Stomach (tissue), 9 donors: ENCODE results near the gene CHST11. TPM values are rescaled to one million over a fixed set of nuclear protein-coding genes. Genes with fewer than 3 reads are reported as not detected.
A peak's percentile ranks its signal among the peaks of the same experiment; 100 is the strongest.

Experiments
- DNase-seq, 2 donors: peaks; one replicate each; pipeline versions ENCODE4 v3.0.0 to v3.0.0-alpha.2; 2013 to 2019
- H3K27ac ChIP-seq, 5 donors: fragments of 200-600 bp in 4 of 5; sonication (generic) in 4 of 5; one replicate each; pipeline ENCODE4 v1.5.1; 2013 to 2019; ENCODE audit warnings: mild to moderate bottlenecking in 1 of 5, moderate library complexity in 1 of 5
- H3K27me3 ChIP-seq, 3 donors: fragments of 200-600 bp; sonication (generic); one replicate each; pipeline ENCODE4 v1.5.1; 2017 to 2019; ENCODE audit warnings: mixed run types in 1 of 3
- H3K36me3 ChIP-seq, 4 donors: fragments of 200-600 bp; sonication (generic); 1 replicate in 3 of 4; 2 replicates in 1 of 4; pipeline ENCODE4 v1.5.1; 2016 to 2019
- H3K4me1 ChIP-seq, 4 donors: fragments of 200-600 bp; sonication (generic); one replicate each; pipeline ENCODE4 v1.5.1; 2016 to 2019
- H3K4me3 ChIP-seq, 4 donors: fragments of 200-600 bp; sonication (generic) in 3 of 4; one replicate each; pipeline ENCODE4 v1.5.1; 2016 to 2019; ENCODE audit warnings: mild to moderate bottlenecking in 1 of 4
- H3K9me3 ChIP-seq, 4 donors: fragments of 200-600 bp; sonication (generic); one replicate each; pipeline ENCODE4 v1.5.1; 2016 to 2019
- EP300 ChIP-seq: sonication (generic); formaldehyde crosslinking; IDR thresholded peaks from one replicate; pipeline ENCODE4 v1.6.1; 2017; ENCODE audit warnings: antibody characterized with exemption
- POLR2A ChIP-seq, 4 donors: fragments of 450-650 bp; IDR thresholded peaks; one replicate each; pipeline ENCODE4 v1.6.1; 2016; ENCODE audit warnings: antibody characterized with exemption in 4 of 4, control low read depth in 2 of 4, mild to moderate bottlenecking in 1 of 4, moderate library complexity in 1 of 4
- POLR2AphosphoS5 ChIP-seq, 3 donors: sonication (generic); formaldehyde crosslinking; IDR thresholded peaks; one replicate each; pipeline ENCODE4 v1.6.1; 2016; ENCODE audit warnings: antibody characterized with exemption in 3 of 3
- WGBS, 5 donors: extraction: QIAGEN DNeasy Blood & Tissue Kit in 3 of 5; methylation state at CpG; one replicate each; pipeline versions ENCODE4 v1.1.5 to v1.1.7; 2013 to 2018; 5-methylcytosine and 5-hydroxymethylcytosine counted together
- intact Hi-C: fragments of 100-400 bp; cut with DNase I; formaldehyde crosslinking; loops from one replicate; pipeline ENCODE4 v1.15.1; 2023; ENCODE audit warnings: low total_unique reads
- polyA plus RNA-seq, 3 donors: library from polyadenylated mRNA; stranded (reverse); fragments of 200-250 nt; gene quantifications; one replicate each; pipeline ENCODE4 v1.2.3, GENCODE V29; 2013
- total RNA-seq, 5 donors: library from RNA; depleted of rRNA; stranded (reverse); fragments of >200 nt; gene quantifications; one replicate each; pipeline versions ENCODE4 v1.1.0 to v1.2.3, GENCODE V29; 2014 to 2016
- TF ChIP-seq, protein P1 (sequence below), 7 experiments: fragments of 450-650 bp in 4 of 7; fragments of 200-600 bp in 3 of 7; sonication (generic) in 3 of 7; IDR thresholded peaks; one replicate each; pipeline ENCODE4 v1.5.1; 2016 to 2019; ENCODE audit warnings: antibody characterized with exemption in 7 of 7, control low read depth in 2 of 7, mild to moderate bottlenecking in 1 of 7
- donor health status: healthy with polysubstance abuse.
- donor health status: Bipolar disorder and iron deficiency.
- donor health status: healthy.

The CHST11 gene
- total and polyA plus RNA-seq, 8 donors, result 2.3 to 192 (median 18.6) TPM

DNA sequence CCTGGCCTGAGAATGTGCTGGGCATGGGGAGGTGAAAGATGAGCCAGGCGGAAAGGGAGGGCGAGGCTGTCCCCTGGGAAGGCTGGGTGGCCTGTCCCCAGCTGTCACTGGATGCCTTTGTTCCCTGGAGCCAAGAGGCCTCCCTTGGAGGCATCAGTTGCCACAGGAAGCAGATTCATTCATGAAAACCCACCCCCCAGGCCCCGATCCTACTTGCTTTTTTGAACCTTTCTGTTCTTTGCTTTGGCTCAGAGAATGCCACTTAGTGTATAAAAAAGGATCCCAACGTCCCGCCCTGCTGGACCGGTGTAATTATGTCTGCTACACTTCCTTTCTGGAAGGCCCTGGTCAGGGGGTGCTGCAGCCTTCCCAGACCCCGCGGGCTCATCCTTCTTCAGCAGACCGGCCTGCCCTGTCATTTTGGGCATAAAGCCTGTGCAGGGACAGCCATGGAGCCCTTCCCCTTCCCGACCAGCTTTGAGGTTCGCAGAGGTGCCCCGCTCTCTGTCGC, 281.1 kb downstream of the CHST11 start:
- Histone ChIP-seq H3K27ac (no peak overlapping the region), H3K4me3 (no peak overlapping the region), H3K27me3 (no peaks in the 10 kb centered on the region), H3K4me1 (peaks cover 0 to 77% (median 43%) of the 10 kb centered on the region in 4 donors), H3K36me3 (no peaks in the 10 kb centered on the region), H3K9me3 (no peaks in the 10 kb centered on the region)
- WGBS, 5 donors, result 79 to 88% (median 87%) methylated on average over 13 of the region's 13 CpGs
- no peak for TF ChIP-seq POLR2A (IDR thresholded peaks at IDR 0.05)
- TF ChIP-seq EP300, result no peak
- no peak for TF ChIP-seq POLR2AphosphoS5 (IDR thresholded peaks at IDR 0.05)
- TF ChIP-seq, protein P1, sequence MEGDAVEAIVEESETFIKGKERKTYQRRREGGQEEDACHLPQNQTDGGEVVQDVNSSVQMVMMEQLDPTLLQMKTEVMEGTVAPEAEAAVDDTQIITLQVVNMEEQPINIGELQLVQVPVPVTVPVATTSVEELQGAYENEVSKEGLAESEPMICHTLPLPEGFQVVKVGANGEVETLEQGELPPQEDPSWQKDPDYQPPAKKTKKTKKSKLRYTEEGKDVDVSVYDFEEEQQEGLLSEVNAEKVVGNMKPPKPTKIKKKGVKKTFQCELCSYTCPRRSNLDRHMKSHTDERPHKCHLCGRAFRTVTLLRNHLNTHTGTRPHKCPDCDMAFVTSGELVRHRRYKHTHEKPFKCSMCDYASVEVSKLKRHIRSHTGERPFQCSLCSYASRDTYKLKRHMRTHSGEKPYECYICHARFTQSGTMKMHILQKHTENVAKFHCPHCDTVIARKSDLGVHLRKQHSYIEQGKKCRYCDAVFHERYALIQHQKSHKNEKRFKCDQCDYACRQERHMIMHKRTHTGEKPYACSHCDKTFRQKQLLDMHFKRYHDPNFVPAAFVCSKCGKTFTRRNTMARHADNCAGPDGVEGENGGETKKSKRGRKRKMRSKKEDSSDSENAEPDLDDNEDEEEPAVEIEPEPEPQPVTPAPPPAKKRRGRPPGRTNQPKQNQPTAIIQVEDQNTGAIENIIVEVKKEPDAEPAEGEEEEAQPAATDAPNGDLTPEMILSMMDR (IDR thresholded peaks at IDR 0.05), result no peak
- intact Hi-C loops, result no loop called here
- DNase-seq, result no peak

DNA sequence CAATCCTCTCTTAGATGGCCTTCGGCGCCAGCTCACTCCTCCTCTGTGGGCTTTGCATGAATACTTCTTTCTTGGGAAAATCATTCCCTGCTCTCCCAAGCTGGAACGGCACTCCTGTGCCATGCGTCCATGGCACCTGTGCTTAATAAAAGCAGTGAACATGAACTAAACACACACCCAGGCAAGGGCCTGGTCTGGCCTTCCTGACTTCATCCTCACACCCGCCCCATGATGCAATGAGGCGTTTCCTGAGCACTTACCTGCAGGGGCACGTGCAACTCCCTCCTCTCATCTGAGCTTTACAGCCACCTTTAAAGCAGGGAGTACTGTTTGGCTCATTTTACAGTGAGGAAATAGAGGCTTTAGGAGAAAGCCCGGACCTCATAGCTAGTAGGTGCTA, 281.6 kb downstream of the CHST11 start:
- Histone ChIP-seq H3K4me3 (no peak overlapping the region), H3K36me3 (no peaks in the 10 kb centered on the region), H3K4me1 (peaks cover 0 to 75% (median 42%) of the 10 kb centered on the region in 4 donors), H3K27ac (no peak overlapping the region), H3K9me3 (no peaks in the 10 kb centered on the region), H3K27me3 (no peaks in the 10 kb centered on the region)
- WGBS, 5 donors, result 75 to 86% (median 82%) methylated on average over 8 of the region's 8 CpGs
- DNase-seq, result no peak
- intact Hi-C loops, result no loop called here
- no peak for TF ChIP-seq POLR2A (IDR thresholded peaks at IDR 0.05)
- TF ChIP-seq, protein P1 (IDR thresholded peaks at IDR 0.05), result no peak
- TF ChIP-seq POLR2AphosphoS5 (IDR thresholded peaks at IDR 0.05), result no peak
- no peak for TF ChIP-seq EP300

DNA sequence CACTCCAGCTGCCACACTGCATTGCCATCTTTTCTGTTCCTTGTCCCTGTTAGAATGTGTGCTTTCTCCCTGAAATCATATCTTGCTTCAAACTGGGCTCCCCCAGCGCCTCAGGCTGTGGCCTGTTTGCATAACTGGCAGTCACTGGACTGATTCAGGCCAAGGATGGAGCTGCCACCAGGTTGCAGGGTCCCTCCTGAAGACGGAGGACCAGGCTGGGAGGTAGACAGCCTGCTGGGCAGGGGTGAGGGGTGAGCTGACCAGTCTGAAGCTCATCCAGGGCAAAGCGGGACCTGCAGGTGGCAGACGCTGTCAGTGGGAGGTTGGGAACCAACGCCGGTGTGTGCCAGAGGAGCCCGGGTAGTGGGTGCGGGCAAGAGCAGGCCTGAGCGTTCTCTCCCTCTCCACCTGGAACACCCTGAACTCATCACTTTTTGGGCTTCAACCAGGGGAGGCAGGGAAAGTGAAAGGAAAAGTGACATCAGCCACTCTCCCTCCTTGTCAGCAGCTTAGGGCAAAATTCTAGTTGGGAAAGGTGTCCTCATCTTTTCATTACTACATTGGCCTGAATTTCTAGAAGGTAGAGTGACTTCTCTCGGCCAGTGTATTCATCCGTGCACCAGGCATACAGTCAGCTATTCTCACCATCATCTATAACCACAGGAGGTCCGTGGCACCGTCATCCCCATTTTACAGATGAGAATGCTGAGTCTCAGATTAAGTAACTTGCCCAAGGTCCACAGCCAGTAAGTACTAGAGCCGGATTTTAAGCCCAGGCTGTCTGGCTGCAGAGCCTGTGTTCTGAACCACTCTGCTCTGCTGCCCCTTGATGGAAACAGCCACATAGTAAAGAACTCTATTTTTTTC, 282.3 kb downstream of the CHST11 start:
- H3K4me3 ChIP-seq, result no peak overlapping the region
- no peak overlapping the region for H3K27ac ChIP-seq
- WGBS, 5 donors, result 85 to 92% (median 89%) methylated on average over 14 of the region's 14 CpGs
- DNase-seq, result no peak
- no peaks in the 10 kb centered on the region for H3K9me3 ChIP-seq
- no peaks in the 10 kb centered on the region for H3K27me3 ChIP-seq
- H3K36me3 ChIP-seq, result no peaks in the 10 kb centered on the region
- peaks cover 0 to 68% (median 36%) of the 10 kb centered on the region in 4 donors for H3K4me1 ChIP-seq
- intact Hi-C loops, result no loop called here
- TF ChIP-seq EP300, result no peak

DNA sequence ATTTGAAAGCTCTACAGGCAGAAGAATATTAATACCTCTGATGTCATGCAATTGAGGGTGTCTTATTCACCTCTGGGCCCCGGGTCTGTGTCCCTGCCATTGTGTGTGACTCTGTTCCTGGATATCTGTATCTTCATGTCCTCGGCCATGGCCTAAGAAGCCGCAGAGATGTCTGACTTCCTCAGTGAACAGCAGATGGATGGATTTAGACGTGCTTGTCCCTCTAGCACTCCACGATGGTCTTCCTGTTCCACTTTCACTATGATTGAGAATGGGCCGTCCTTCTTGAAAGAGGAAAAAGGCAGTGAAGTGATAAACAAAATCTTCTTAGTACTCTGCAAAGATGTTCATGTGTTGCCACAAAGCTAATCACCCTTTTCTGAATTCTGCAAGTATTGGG, 283.9 kb downstream of the CHST11 start:
- no peaks in the 10 kb centered on the region for H3K27me3 ChIP-seq
- no peaks in the 10 kb centered on the region for H3K9me3 ChIP-seq
- WGBS, 5 donors, result 63 to 73% (median 67%) methylated on average over 6 of the region's 6 CpGs
- no peak overlapping the region for H3K4me3 ChIP-seq
- peak in 1 of 2 donors; percentile 42 for DNase-seq
- TF ChIP-seq POLR2A (IDR thresholded peaks at IDR 0.05) (no peak), EP300 (no peak), POLR2AphosphoS5 (IDR thresholded peaks at IDR 0.05) (no peak)
- TF ChIP-seq, protein P1 (IDR thresholded peaks at IDR 0.05), result no peak
- intact Hi-C loops, result no loop called here
- H3K36me3 ChIP-seq, result no peaks in the 10 kb centered on the region
- H3K4me1 ChIP-seq, result peaks cover 0 to 51% (median 29%) of the 10 kb centered on the region in 4 donors
- peak overlapping the region in 1 of 5 donors; percentile 50 for H3K27ac ChIP-seq
